Activated CD4-positive, alpha-beta T cell treated with anti-CD3 and anti-CD28 coated beads, Interleukin-2, Interleukin-6, amounts not matched to agents 100 ng/mL and 50 ng/mL, durations not matched to agents 16 hours and 8 hours (primary cell): ENCODE results near the gene RAB2B.
A peak's percentile ranks its signal among the peaks of the same experiment; 100 is the strongest.

ENCODE experiments used
- DNase-seq: peaks from one replicate; pipeline ENCODE4 v3.0.0-alpha.2; 2020

The RAB2B gene

GRCh38 chr14:21476925-21477681, at the start of gene RAB2B, which contains the start of gene TOX4:
RAB2B (minus strand) TSS chr14:21476959; CDS start chr14:21476872, 87 bp downstream.
TOX4 (plus strand) TSS chr14:21477195; CDS start chr14:21477279, 84 bp downstream.
- peak; percentile 98 for DNase-seq

GRCh38 chr14:21525962-21526671, 49.4 kb upstream of the RAB2B start, which contains the start of gene SALL2:
SALL2 (minus strand) TSS chr14:21526346; CDS start chr14:21526127, 219 bp downstream.
- DNase-seq, result peak; percentile 53

- DNase-seq, result no peak
These were observed 48.8 kb upstream of the RAB2B start for GRCh38 chr14:21525571-21525961.

GRCh38 chr14:21524575-21525490, 48.1 kb upstream of the RAB2B start:
- no peak for DNase-seq

- no peak for DNase-seq
These were observed 46.4 kb upstream of the RAB2B start for GRCh38 chr14:21523203-21523602.

- DNase-seq, result no peak
These were observed 44.7 kb upstream of the RAB2B start for GRCh38 chr14:21521501-21521900.

GRCh38 chr14:21520767-21521166, 44.0 kb upstream of the RAB2B start:
- DNase-seq, result no peak

GRCh38 chr14:21518725-21519124, 42.0 kb upstream of the RAB2B start:
- DNase-seq, result no peak

GRCh38 chr14:21514341-21514740, 37.6 kb upstream of the RAB2B start:
- no peak for DNase-seq

- DNase-seq, result peak; percentile 97
These were observed 34.2 kb upstream of the RAB2B start, which contains the start of gene METTL3 for GRCh38 chr14:21510735-21511657. METTL3 (minus strand) TSS chr14:21511340; CDS start chr14:21511223, 117 bp downstream.

GRCh38 chr14:21509432-21510143, 32.8 kb upstream of the RAB2B start:
- DNase-seq, result no peak

- no peak for DNase-seq
These were observed 29.8 kb upstream of the RAB2B start for GRCh38 chr14:21506557-21506956.

- peak; percentile 30 for DNase-seq
These were observed 28.3 kb upstream of the RAB2B start for GRCh38 chr14:21505012-21505553.

GRCh38 chr14:21503376-21503775, 26.6 kb upstream of the RAB2B start:
- DNase-seq, result no peak

- no peak for DNase-seq
These were observed 24.8 kb upstream of the RAB2B start for GRCh38 chr14:21501568-21501967.

GRCh38 chr14:21498540-21499526, 22.1 kb upstream of the RAB2B start:
- peak; percentile 56 for DNase-seq

GRCh38 chr14:21496453-21496852, 19.7 kb upstream of the RAB2B start:
- DNase-seq, result no peak

- no peak for DNase-seq
These were observed 18.4 kb upstream of the RAB2B start for GRCh38 chr14:21494902-21495762.
